Gastrocnemius medialis (tissue), 4 donors: ENCODE measurements around the gene LARGE1. TPM values are rescaled to one million over a fixed set of nuclear protein-coding genes. Genes with fewer than 3 reads are reported as not detected.
"Not testable (repeated sequence)": the region's sequence is repeated elsewhere in the genome, so short reads cannot be mapped to it uniquely, and the experiment has no call there.

Experiments
- ATAC-seq, 2 donors: fragments of 150-250 bp; one replicate each; pipeline ENCODE4 v1.9.1; 2016
- DNase-seq, 2 donors: peaks; one replicate each; pipeline ENCODE4 v3.0.0-alpha.2; 2019
- H3K27ac ChIP-seq, 4 donors: fragments of 200-600 bp; sonication (generic); 1 replicate in 1 of 4; 2 replicates in 3 of 4; pipeline ENCODE4 v1.5.1; 2016 to 2018; ENCODE audit warnings: mild to moderate bottlenecking in 2 of 4, moderate library complexity in 1 of 4
- H3K27me3 ChIP-seq, 3 donors: fragments of 200-600 bp; sonication (generic) in 2 of 3; 1 replicate in 1 of 3; 2 replicates in 2 of 3; pipeline versions ENCODE4 v1.5.1 to v1.6.0; 2016 to 2019; ENCODE audit warnings: mild to moderate bottlenecking in 1 of 3, moderate library complexity in 1 of 3
- H3K36me3 ChIP-seq, 2 donors: fragments of 200-600 bp; sonication (generic) in 1 of 2; one replicate each; pipeline ENCODE4 v1.5.1; 2017 to 2018
- H3K4me1 ChIP-seq, 2 donors: fragments of 200-600 bp; sonication (generic) in 1 of 2; one replicate each; pipeline ENCODE4 v1.5.1; 2016 to 2017; ENCODE audit warnings: mild to moderate bottlenecking in 2 of 2
- H3K4me3 ChIP-seq, 4 donors: fragments of 200-600 bp; sonication (generic) in 3 of 4; 1 replicate in 1 of 4; 2 replicates in 3 of 4; pipeline ENCODE4 v1.5.1; 2016 to 2019; ENCODE audit warnings: mild to moderate bottlenecking in 2 of 4
- H3K9me3 ChIP-seq, 3 donors: fragments of 200-600 bp; sonication (generic) in 2 of 3; 1 replicate in 1 of 3; 2 replicates in 2 of 3; pipeline ENCODE4 v1.5.1; 2016 to 2019
- POLR2A ChIP-seq, 2 donors: fragments of 450-650 bp; IDR thresholded peaks; one replicate each; pipeline ENCODE4 v1.6.1; 2017; ENCODE audit warnings: antibody characterized with exemption in 2 of 2, mild to moderate bottlenecking in 2 of 2, moderate library complexity in 2 of 2
- in situ Hi-C, 4 donors: fragments of 200-750 bp; cut with MboI; loops; one replicate each; pipeline versions ENCODE4 v1.15.0 to v1.8.0; 2017; ENCODE audit warnings: low sequenced_read_pairs in 4 of 4
- intact Hi-C: fragments of 100-400 bp; cut with DNase I; formaldehyde crosslinking; loops from one replicate; pipeline ENCODE4 v1.15.1; 2023; ENCODE audit warnings: low total_unique reads
- total RNA-seq, 4 donors: library from RNA; depleted of rRNA; stranded (reverse); fragments of >200 nt; gene quantifications; one replicate each; pipeline versions ENCODE4 v1.1.0 to v1.2.3, GENCODE V29; 2016
- TF ChIP-seq, protein P1 (sequence below), 5 experiments: fragments of 450-650 bp in 3 of 5; fragments of 200-600 bp in 2 of 5; sonication (generic) in 2 of 5; IDR thresholded peaks in 4 of 5; conservative IDR thresholded peaks in 1 of 5; 1 replicate in 4 of 5; 2 replicates in 1 of 5; pipeline ENCODE4 v1.5.1; 2016 to 2019; ENCODE audit warnings: antibody characterized with exemption in 5 of 5, mild to moderate bottlenecking in 3 of 5, moderate library complexity in 3 of 5

LARGE1 gene
- total RNA-seq, 4 donors from 2014 or later: 48.5 to 91.0 (median 68.4) TPM

- Histone ChIP-seq H3K27ac (no peak overlapping the region), H3K36me3 (no peaks in the 10 kb centered on the region), H3K27me3 (no peaks in the 10 kb centered on the region), H3K9me3 (no peaks in the 10 kb centered on the region), H3K4me1 (peaks cover 10 to 18% of the 10 kb centered on the region in 2 donors), H3K4me3 (no peak overlapping the region)
- intact Hi-C loops (no loop called here), in situ Hi-C loops (loop anchor here in 2 of 4 donors (10.0 kb wide), 1 partner anchor 267 kb away; no protein-coding TSS in a partner anchor)
- TF ChIP-seq, protein P1, sequence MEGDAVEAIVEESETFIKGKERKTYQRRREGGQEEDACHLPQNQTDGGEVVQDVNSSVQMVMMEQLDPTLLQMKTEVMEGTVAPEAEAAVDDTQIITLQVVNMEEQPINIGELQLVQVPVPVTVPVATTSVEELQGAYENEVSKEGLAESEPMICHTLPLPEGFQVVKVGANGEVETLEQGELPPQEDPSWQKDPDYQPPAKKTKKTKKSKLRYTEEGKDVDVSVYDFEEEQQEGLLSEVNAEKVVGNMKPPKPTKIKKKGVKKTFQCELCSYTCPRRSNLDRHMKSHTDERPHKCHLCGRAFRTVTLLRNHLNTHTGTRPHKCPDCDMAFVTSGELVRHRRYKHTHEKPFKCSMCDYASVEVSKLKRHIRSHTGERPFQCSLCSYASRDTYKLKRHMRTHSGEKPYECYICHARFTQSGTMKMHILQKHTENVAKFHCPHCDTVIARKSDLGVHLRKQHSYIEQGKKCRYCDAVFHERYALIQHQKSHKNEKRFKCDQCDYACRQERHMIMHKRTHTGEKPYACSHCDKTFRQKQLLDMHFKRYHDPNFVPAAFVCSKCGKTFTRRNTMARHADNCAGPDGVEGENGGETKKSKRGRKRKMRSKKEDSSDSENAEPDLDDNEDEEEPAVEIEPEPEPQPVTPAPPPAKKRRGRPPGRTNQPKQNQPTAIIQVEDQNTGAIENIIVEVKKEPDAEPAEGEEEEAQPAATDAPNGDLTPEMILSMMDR (IDR thresholded peaks at IDR 0.05 in 4 of 5, conservative IDR thresholded peaks at IDR 0.05 in 1 of 5): no peak
- TF ChIP-seq POLR2A (IDR thresholded peaks at IDR 0.05): no peak
- ATAC-seq (no peak), DNase-seq (no peak)
Observed at GRCh38 chr22:33572086-33572485, 348.2 kb downstream of the LARGE1 start.

DNA sequence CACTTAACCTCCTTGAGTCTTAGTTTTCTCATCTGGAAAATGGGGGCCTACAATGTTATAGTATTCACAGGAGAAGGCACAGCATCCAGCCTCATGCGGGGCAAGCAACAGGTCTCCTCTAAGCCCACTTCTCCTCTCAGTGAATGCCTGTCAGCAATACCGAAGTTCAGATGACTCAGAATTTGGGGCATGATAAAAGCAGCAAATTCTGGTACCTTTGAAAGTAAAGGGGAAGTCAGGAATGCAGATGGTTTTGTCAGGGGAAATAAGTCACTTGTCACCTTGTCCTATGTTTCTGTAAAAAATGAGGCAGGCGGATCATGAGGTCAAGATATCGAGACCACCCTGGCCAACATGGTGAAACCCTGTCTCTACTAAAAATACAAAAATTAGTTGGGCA, 350.2 kb downstream of the LARGE1 start:
- DNase-seq (no peak), ATAC-seq (no peak)
- in situ Hi-C loops (loop anchor here in 2 of 4 donors (10.0 kb wide), 1 partner anchor 265 kb away; no protein-coding TSS in a partner anchor), intact Hi-C loops (no loop called here)
- no peaks in the 10 kb centered on the region for H3K9me3 ChIP-seq
- H3K27me3 ChIP-seq: no peaks in the 10 kb centered on the region
- TF ChIP-seq, protein P1 (IDR thresholded peaks at IDR 0.05 in 4 of 5, conservative IDR thresholded peaks at IDR 0.05 in 1 of 5): no peak
- no peak for TF ChIP-seq POLR2A (IDR thresholded peaks at IDR 0.05)
- H3K4me3 ChIP-seq: no peak overlapping the region
- H3K27ac ChIP-seq: no peak overlapping the region
- H3K36me3 ChIP-seq: no peaks in the 10 kb centered on the region
- H3K4me1 ChIP-seq: peaks cover 10 to 13% of the 10 kb centered on the region in 2 donors

DNA sequence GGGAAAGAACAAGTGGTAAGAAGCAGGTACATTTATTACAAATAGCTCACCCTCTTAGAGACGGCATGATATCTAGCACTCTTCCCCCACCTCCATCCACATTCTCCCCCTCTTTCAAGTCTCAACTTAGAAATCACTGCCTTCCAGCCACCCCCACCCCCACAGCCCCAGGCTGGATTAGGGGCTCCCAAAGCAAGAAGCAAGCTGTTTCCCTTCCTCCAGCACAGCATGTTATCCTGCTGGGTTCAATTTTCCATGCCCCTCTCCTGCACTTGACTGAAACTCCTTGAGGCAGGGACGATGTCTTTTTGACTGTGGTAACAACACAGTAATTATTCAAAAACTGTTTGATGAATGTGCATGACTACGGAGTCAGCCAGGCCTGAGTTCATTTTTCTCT, 350.7 kb downstream of the LARGE1 start:
- Histone ChIP-seq H3K27ac (no peak overlapping the region), H3K9me3 (no peaks in the 10 kb centered on the region)
- no peak for ATAC-seq

DNA sequence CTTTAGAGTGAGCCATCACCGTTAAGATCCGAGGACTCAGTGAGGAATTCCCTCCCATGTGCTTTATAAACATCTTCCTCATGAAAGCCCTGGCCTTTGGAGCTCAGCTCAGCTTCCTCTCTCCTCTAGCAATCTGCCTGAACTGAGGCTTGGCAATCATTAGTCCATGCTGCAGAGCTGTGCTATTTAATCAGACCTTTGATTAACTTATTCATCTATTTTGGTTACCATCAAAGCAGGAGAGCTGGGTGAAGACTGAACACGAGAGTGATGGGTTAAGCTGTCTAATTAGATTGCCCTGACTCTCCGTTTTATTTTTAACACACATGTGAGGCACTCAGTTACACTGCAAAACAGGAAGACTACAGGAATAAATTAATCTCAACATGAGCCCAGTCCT, 351.3 kb downstream of the LARGE1 start:
- H3K27me3 ChIP-seq: no peaks in the 10 kb centered on the region
- intact Hi-C loops: no loop called here
- in situ Hi-C loops: no loop called here
- no peak for TF ChIP-seq POLR2A (IDR thresholded peaks at IDR 0.05)
- TF ChIP-seq, protein P1 (IDR thresholded peaks at IDR 0.05 in 4 of 5, conservative IDR thresholded peaks at IDR 0.05 in 1 of 5): no peak
- DNase-seq (no peak), ATAC-seq (no peak)
- H3K27ac ChIP-seq: no peak overlapping the region
- H3K4me1 ChIP-seq: peaks cover 10 to 13% of the 10 kb centered on the region in 2 donors
- H3K36me3 ChIP-seq: no peaks in the 10 kb centered on the region
- no peaks in the 10 kb centered on the region for H3K9me3 ChIP-seq
- no peak overlapping the region for H3K4me3 ChIP-seq

More for the DNA sequence above, 350.7 kb downstream of the LARGE1 start:
- DNase-seq: no peak
- in situ Hi-C loops: no loop called here
- Histone ChIP-seq H3K4me1 (peaks cover 10 to 13% of the 10 kb centered on the region in 2 donors), H3K36me3 (no peaks in the 10 kb centered on the region), H3K27me3 (no peaks in the 10 kb centered on the region), H3K4me3 (no peak overlapping the region)
- intact Hi-C loops: no loop called here
- TF ChIP-seq POLR2A (IDR thresholded peaks at IDR 0.05): no peak
- TF ChIP-seq, protein P1 (IDR thresholded peaks at IDR 0.05 in 4 of 5, conservative IDR thresholded peaks at IDR 0.05 in 1 of 5): no peak

DNA sequence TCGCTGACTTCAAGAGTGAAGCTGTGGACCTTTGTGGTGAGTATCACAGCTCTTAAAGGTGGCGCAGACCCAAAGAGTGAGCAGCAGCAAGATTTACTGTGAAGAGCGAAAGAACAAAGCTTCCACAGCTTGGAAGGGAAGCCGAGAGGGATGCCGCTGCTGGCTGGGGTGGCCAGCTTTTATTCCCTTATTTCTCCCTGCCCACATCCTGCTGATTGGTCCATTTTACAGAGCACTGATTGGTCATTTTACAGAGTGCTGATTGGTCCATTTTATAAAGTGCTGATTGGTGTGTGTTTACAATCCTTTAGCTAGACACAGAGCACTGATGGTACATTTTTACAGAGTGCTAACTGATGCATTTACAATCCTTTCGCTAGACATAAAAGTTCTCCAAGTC, 353.8 kb downstream of the LARGE1 start:
- not testable (repeated sequence) for ATAC-seq

More for the DNA sequence above, 353.8 kb downstream of the LARGE1 start:
- H3K36me3 ChIP-seq, DNase-seq, H3K4me3 ChIP-seq, intact Hi-C loops, H3K27me3 ChIP-seq, H3K27ac ChIP-seq, H3K9me3 ChIP-seq, in situ Hi-C loops: not testable (repeated sequence)
- peaks cover 10 to 13% of the 10 kb centered on the region in 2 donors for H3K4me1 ChIP-seq
